ENCODE data around the gene DERA. TPM values are rescaled to one million over a fixed set of nuclear protein-coding genes. Genes with fewer than 3 reads are reported as not detected.

The DERA gene
- total RNA-seq, 4 donors from 2014 or later: 33.0 to 49.1 (median 43.4) TPM

DNA sequence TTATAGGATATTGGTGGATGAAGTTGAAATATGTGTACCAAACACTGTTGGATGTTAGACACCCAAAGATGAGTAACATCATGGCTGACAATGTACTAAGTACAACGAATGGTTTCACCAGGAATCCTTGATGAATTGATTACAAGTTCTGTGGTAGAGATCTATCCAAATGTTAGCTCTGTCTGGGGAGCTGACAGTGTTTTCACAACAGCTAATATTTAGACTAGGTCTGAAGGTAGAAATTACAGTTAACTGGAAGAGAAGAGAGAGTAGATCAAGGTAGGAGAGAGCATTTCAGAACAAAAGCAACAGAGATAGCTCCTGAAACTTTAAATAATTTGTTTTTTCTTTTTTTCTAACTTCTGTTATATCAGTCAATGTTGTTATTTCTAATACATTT, 44.9 kb downstream of the DERA start:
- TF ChIP-seq, protein P1, sequence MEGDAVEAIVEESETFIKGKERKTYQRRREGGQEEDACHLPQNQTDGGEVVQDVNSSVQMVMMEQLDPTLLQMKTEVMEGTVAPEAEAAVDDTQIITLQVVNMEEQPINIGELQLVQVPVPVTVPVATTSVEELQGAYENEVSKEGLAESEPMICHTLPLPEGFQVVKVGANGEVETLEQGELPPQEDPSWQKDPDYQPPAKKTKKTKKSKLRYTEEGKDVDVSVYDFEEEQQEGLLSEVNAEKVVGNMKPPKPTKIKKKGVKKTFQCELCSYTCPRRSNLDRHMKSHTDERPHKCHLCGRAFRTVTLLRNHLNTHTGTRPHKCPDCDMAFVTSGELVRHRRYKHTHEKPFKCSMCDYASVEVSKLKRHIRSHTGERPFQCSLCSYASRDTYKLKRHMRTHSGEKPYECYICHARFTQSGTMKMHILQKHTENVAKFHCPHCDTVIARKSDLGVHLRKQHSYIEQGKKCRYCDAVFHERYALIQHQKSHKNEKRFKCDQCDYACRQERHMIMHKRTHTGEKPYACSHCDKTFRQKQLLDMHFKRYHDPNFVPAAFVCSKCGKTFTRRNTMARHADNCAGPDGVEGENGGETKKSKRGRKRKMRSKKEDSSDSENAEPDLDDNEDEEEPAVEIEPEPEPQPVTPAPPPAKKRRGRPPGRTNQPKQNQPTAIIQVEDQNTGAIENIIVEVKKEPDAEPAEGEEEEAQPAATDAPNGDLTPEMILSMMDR (IDR thresholded peaks at IDR 0.05; ENCODE audit: low read depth): no peak

DNA sequence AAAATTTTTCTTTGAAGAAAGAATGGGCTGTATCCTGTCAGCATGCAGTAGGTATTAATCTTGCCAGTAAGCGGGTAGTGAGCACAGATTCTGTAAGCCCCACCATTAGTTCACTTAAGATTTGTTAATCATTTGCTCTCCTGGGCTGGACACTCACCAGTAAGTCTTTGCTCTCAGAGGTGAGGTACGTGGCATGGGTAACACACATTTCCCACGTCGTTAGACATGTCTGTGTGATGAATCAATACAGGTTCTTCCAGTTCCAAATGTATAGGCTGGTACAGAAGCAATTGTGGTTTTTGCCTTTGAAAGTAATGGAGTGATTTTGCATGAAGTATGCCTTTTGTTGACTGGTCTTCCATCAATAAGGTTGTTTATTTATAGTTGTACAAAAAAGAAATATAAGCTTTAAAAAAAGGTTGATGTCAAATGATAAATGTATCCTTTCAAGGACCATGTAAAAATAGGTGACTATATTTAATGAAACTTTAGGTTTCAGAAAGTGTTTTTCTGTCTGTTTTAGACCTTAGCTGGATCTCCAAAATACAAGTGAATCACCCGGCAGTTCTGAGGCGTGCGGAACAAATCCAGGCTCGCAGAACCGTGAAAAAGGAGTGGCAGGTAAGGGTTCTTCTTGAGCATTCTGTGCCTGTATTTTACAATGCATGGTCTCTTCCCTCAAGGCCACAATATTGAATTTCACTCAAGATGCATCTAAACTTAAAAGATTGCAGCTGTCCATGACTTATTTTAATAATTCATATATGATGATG, 45.5 kb downstream of the DERA start:
- TF ChIP-seq, protein P1 (IDR thresholded peaks at IDR 0.05; ENCODE audit: low read depth): no peak

DNA sequence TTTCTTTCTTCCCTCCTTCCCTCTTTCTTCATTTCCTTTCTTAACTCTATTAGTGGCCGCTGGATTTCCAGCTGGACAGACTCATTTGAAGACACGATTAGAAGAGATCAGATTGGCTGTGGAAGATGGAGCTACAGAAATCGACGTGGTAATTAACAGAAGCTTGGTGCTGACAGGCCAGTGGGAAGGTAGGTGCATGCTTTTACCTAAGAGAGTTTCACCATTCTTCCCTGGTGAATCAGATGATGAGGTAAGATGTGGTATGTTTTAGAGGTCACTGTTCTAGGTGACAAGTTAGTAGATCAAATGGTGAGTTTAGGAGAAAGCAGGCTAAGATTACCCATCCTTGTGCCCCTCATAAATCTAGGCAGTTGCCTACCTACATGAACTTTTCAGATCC, 51.6 kb downstream of the DERA start:
- TF ChIP-seq, protein P1 (IDR thresholded peaks at IDR 0.05; ENCODE audit: low read depth): no peak

DNA sequence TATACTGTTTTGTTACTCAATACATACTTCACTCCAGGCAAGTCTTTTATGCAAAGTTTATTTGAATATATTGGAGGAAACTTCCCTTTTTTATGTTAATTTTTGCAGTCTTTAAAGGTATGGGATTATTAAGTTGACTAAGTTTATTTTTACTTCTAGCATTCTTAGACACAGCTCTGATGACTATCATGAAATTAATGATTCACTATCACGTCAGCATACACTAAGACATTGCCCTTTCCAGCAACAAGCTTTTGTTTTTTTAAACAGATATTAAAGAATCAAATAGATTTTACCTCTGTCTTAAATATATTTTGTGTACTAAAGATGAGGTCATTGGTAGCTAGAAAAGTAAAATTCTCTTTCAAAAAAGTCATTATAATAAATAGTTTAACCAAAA, 52.1 kb downstream of the DERA start:
- TF ChIP-seq, protein P1 (IDR thresholded peaks at IDR 0.05; ENCODE audit: low read depth): no peak

DNA sequence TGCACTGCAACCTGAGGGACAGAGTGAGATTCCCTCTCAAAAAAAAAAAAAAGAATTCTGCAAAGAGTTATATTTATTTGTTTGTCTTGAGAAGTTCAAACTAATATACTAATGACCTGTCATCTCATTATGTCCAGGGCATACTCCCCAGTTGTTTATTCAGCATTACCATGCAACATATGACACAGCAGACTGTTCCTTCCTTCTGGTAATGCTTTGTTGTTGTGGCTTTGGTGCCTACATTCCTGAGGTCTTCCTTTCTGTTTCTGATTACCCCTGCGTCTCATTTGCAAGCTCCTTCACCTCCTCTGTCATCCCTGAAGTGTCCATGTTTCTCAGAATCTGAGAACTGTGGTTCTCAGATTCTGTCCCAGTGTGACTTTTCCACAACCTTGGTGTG, 55.3 kb downstream of the DERA start:
- TF ChIP-seq, protein P1 (IDR thresholded peaks at IDR 0.05; ENCODE audit: low read depth): no peak

DNA sequence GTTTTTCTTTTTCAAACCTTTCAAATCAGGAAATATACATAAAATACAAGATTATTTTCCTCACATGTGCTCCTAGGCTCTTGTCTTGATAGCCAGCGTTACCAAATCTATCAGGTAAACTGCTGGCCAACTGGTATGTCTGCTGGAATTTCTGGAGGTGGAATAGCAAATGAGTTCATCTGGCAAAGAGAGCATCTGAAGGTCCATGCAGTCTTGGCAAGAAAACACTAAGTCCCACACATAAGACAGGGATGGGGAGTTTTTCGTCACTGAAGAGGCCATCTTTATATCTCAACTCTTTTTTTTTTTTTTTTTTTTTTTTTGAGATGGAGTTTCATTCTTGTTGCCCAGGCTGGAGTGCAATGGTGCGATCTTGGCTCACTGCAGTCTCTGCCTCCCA, 60.1 kb downstream of the DERA start:
- TF ChIP-seq, protein P1 (IDR thresholded peaks at IDR 0.05; ENCODE audit: low read depth): no peak

DNA sequence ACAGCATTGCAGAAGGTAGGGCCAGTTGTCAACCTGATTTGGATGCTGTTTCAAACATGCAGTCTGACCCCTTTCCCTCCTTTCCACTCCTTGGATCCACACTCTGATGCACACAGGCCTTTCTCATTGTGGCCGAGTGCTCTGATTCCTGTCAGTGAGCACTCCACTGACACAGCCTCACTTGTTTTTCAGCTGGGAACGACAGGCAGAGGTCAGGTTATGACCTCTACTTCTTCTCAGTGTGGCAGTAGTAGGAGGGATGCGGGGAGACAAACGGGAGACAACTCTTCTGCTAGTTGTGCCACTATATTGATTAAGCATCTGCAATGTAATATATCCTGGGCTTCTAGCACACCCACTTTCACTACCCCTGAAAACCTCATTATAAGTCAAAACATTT, 61.8 kb downstream of the DERA start:
- TF ChIP-seq, protein P1 (IDR thresholded peaks at IDR 0.05; ENCODE audit: low read depth): no peak
